Kidney capillary endothelial cell (primary cell): ENCODE measurements around the gene STAB1.

Experiments
- DNase-seq: peaks from one replicate; pipeline ENCODE4 v3.0.0-alpha.2; 2018; ENCODE audit warnings: low spot score

STAB1 gene

DNA sequence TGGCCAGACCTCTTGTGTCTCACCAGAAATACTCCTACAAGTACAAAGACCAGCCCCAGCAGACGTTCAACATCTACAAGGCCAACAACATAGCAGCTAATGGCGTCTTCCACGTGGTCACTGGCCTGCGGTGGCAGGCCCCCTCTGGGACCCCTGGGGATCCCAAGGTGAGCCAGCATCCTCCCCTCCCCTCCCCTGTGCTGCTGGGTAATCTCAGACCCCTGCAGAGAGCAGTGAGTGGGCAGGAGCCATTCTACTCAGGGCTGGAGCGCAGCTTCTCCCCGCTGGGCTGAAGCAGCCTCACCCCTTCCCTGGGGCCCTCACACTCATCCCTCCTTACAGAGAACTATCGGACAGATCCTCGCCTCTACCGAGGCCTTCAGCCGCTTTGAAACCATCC lies 9.8 kb downstream of the STAB1 start:
- DNase-seq: no peak

- DNase-seq: no peak
Measured at GRCh38 chr3:52506266-52506966, 11.3 kb downstream of the STAB1 start.

GRCh38 chr3:52507359-52507758 lies 12.2 kb downstream of the STAB1 start:
- no peak for DNase-seq

GRCh38 chr3:52509753-52510328 lies 14.7 kb downstream of the STAB1 start:
- no peak for DNase-seq

GRCh38 chr3:52511509-52511908 lies 16.4 kb downstream of the STAB1 start:
- DNase-seq: no peak

- no peak for DNase-seq
Measured at GRCh38 chr3:52512105-52512504, 17.0 kb downstream of the STAB1 start.

DNA sequence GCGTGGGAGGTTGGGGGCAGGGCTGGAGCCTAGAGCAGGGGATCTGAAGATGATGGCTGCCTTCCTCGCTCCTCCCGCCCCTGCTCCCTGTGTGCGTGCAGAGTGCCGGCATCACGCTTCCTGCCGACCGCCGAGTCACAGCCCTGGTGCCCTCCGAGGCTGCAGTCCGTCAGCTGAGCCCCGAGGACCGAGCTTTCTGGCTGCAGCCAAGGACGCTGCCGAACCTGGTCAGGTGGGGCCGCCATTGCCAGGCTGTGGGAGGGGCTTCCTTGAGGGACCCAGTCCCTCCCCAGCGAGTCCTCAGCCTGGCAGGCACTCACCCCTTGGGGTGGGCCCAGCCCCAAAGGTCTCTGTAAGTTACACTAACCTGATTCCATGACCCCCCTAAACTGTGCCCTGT lies 17.6 kb downstream of the STAB1 start:
- no peak for DNase-seq

GRCh38 chr3:52513281-52513680 lies 18.1 kb downstream of the STAB1 start:
- no peak for DNase-seq

DNA sequence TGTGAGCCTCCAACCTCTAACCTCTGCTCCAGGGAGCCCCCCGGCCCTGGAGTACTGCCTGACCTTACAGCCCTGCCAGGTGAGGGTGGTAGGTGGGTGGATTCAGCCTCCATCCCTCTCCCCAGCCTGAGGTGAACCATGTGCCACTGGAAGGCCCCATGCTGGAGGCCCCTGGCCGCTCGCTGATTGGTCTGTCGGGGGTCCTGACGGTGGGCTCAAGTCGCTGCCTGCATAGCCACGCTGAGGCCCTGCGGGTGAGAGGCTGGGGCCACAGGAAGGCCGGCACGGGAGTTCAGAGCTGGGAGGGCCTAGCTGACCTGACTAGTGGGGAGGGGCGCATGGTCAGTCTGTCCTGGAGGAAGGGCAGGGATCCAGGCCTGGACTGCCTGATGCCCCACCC lies 19.4 kb downstream of the STAB1 start:
- no peak for DNase-seq

DNA sequence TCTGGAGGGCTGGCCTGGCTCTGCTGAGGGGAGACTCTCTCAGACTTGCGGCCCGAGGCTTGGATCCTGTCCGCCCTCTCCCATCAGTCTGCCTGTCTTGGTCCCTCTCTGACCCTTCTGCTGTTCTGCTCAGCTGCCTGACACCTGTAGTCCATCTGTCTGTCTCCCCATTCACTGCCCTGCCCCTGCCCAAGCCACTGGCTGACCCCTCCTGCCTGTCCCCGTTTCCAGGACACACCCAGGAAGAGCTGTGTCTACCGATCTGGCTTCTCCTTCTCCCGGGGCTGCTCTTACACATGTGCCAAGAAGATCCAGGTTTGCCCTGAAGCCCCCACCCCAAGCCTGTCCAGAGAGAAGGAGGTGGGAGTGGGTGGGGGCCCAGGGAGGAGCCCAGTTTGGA lies 20.1 kb downstream of the STAB1 start:
- DNase-seq: no peak

GRCh38 chr3:52516509-52517195 lies 21.5 kb downstream of the STAB1 start:
- DNase-seq: no peak

- DNase-seq: no peak
Measured at GRCh38 chr3:52517796-52518722, 22.9 kb downstream of the STAB1 start.

- DNase-seq: no peak
Measured at GRCh38 chr3:52518723-52519444, 23.7 kb downstream of the STAB1 start.

- no peak for DNase-seq
Measured at GRCh38 chr3:52519445-52520140, 24.5 kb downstream of the STAB1 start.

DNA sequence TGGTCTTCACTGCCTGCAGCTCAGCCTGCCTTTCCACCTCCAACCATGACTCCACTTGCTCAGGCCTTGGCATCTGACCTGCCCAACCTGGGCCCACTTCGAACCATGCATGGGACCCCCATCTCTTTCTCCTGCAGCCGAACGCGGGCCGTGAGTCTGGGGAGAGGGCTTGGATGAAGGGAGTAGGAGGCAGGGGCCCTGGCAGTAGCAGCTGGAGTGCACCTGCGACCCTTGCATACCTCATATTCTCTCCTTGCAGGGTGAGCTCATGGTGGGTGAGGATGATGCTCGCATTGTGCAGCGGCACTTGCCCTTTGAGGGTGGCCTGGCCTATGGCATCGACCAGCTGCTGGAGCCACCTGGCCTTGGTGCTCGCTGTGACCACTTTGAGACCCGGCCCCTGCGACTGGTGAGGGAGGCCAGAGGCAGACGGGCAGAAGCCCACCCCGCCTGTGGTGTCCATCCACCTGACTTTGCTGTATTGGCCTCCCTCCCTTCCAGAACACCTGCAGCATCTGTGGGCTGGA lies 25.1 kb downstream of the STAB1 start:
- DNase-seq: no peak

GRCh38 chr3:52520716-52521487 lies 25.8 kb downstream of the STAB1 start:
- no peak for DNase-seq

GRCh38 chr3:52521488-52521824 lies 26.3 kb downstream of the STAB1 start:
- no peak for DNase-seq

GRCh38 chr3:52521881-52522650 lies 26.9 kb downstream of the STAB1 start:
- DNase-seq: no peak

DNA sequence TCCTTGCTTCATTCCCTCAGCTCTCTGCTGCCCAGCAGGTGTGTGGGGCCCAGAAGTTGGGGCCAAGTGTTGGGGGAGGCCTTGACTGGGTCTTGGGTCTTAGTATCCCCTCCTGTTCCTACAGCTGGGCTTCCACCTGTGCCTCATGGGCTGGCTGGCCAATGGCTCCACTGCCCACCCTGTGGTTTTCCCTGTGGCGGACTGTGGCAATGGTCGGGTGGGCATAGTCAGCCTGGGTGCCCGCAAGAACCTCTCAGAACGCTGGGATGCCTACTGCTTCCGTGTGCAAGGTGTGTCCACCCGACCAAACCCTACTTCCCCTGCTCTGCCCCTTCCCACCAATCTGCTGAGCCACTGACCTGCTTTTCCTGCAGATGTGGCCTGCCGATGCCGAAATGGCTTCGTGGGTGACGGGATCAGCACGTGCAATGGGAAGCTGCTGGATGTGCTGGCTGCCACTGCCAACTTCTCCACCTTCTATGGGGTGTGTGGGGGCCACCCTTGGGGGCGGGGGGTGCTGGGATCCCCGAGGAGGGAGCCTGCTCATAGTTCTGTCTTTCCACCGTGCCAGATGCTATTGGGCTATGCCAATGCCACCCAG lies 27.6 kb downstream of the STAB1 start:
- no peak for DNase-seq
